GM19324 (cell line): Measurements from ENCODE around the gene INVS.
"Not testable (repeated sequence)": the region's sequence is repeated elsewhere in the genome, so short reads cannot be mapped to it uniquely, and the experiment has no call there.

Source experiments
- ATAC-seq: cut with Tn5 transposase; IDR thresholded peaks from one replicate; pipeline ENCODE4 v1.9.1; 2021; ENCODE audit warnings: mild to moderate bottlenecking, moderate library complexity; ENCODE audit not compliant: unreplicated experiment, low FRiP score

The INVS gene

GRCh38 chr9:100307080-100307479, 208.0 kb downstream of the INVS start:
- ATAC-seq, result no peak

DNA sequence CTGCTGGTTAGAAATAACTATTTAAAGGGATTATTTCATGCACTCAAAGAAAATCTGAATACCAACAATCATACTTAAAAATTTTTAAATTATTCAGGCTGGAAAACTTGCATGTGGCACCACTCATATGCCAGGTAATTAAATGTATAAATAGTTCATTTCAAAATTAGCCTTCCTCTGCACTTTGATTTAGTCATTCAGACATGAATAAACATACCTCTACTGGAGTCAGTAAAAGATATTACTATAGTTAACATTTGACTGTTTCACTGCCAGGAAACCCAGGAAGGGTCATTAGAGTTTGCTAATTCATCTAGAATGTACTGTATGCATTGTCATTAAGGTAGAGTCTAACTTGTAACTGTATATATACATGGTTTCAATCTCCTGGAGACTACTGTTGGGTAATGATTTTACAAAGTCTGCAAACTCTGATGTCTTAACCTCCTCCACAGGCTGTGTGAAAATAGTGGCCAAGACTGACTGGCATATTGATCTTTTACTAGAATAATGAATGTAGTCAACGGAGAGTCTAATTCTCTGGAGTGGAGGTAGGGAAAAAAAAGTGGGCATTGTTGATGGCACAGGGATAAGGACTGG, 210.0 kb downstream of the INVS start:
- ATAC-seq, result no peak

DNA sequence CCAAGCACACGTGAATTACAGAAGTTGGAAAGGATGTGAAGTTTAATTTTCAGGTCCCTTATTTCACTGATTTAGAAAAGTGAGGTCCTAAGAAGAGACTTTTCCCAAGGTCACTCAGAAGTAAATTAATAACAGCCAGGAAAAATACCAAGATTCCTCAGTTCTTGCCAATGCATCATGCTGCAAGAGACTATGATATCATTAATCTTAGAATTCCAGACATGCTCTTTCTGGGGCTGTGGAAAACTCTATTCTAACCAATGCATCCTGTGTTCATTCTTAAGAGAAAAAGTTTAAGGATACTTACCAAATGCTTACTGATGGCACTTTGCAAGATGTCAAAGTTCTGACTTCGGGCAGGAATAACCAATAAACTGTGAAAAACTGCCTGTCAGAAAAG, 210.9 kb downstream of the INVS start:
- ATAC-seq, result no peak

DNA sequence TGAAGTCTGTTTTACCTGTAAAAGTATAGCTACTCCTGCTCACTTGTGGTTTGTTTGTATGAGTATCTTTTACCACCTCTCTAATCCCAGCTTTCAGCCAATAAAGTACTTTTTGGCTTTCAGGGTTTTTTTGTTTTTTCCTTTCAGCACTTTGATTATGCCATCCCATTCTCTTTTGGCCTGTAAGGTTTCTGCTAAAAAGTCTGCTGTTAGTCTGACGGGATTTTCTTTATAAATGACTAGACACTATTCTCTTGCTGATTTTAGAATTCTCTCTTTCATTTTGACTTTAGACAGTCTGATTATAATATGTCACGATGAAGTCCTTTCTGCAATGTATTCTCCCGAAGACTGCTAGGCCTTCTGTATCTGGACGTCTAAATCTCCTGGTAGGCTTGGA, 216.5 kb downstream of the INVS start:
- no peak for ATAC-seq

DNA sequence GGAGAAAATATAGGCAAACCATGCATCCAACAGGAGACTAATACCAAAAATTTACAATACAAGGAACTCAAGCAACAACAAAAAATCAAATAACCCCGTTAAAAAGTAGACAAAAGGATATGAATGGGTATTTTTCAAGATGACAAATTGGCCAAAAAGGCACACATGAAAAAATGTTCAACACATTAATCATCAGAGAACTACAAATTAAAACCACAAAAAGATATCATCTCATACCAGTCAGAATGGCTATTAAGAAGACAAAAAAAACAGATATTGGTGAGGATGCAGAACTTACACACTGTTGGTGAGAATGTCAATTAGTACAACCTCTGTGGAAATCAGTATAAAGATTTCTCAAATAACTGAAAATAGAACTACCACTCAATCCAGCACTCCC, 218.7 kb downstream of the INVS start:
- no peak for ATAC-seq

GRCh38 chr9:100322954-100323536, 224.0 kb downstream of the INVS start:
- no peak for ATAC-seq

DNA sequence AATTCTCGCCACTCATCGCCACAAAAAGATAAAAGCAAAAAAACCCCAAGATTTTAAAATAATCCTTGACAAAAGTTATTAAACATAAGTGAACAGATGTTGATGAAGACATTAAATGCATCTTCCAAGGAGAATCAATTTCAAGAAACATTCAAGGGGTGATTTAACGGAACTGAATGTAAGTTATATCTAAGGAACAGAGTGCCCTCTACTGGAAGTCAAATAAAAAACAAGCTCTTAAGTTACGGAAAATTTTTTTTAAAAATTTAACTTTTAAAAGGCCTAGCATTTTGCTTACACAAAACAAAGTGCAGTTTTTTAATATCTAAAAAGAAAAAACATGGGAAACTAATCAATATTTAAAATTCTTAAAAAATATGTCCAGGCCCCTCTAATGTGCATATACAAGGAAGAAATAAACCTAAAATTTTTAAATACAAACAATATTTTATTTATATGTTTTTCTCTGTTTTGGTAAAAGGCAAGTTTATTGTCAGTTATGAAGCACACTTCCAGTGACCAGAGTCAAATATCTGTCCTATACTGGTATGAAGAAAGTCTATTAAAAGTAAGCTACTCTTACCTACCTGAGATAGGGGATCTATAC, 225.7 kb downstream of the INVS start:
- ATAC-seq, result no peak

DNA sequence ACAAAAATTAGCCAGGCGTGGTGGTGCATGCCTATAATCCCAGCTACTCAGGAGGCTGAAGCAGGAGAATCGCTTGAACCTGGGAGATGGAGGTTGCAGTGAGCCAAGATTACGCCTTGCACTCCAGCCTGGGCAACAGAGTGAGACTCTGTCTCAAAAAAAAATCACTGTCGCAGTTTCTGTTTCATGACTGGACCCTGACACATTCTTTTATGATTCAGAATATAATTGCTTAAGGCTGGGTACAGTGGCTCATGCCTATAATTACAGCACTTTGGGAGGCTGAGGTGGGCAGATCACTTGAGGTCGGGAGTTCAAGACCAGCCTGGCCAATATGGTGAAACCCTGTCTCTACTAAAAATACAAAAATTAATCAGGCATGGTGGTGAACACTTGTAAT, 239.7 kb downstream of the INVS start:
- ATAC-seq, result not testable (repeated sequence)

- no peak for ATAC-seq
Measured at GRCh38 chr9:100340224-100340623, 241.2 kb downstream of the INVS start.

DNA sequence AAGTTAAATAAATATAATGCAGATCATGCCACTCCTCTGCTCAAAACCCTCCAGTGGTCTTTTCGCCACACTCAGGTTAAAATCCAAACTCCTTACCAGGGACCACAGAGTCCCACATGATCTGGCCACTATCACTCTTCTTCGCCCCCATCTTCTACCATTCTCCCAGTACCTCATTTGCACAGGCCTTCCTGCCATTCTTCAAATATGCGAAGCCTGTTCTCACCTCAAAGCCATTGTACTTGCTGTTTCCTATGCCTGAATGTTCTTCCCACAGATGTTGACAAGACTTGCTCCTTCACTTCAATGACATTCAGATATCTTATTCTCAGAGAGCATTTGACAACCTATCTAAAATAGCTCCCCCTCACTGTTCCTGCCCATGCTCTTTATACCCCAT, 242.8 kb downstream of the INVS start:
- no peak for ATAC-seq

DNA sequence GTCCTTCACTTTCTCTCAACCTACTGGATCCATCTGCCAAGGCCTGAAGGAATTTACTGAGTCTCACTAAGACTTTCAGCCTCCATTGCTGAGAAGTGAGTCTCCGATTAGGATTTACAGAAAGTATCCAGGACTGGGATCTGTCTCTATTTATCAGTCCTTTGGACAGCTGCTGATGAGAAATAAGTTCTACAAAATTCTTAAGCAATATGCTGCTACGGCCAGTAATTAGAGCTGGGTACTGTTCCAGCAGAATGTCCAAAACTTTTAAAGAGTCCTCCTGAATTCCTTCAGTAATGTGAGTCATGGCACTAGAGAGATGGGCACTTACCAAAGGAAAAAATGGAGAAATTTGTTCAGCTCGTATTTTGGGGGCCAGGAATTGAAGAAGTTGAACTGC, 247.8 kb downstream of the INVS start:
- no peak for ATAC-seq

- no peak for ATAC-seq
Measured at GRCh38 chr9:100350188-100350587, 251.1 kb downstream of the INVS start.
